T-helper 2 cell treated with Interferon-gamma antibody and Interleukin-4, amounts not matched to agents 5 μg/mL and 100 μg/mL, for 36 hours (primary cell): Measurements from ENCODE around the gene CRPPA.

ENCODE experiments used
- DNase-seq: peaks from one replicate; pipeline ENCODE4 v3.0.0; 2021; ENCODE audit warnings: low spot score
- H3K27ac Mint-ChIP-seq: one replicate; pipeline ENCODE4 v1.8.0; 2021; ENCODE audit warnings: mild to moderate bottlenecking, mixed read lengths
- H3K27me3 Mint-ChIP-seq: one replicate; pipeline ENCODE4 v1.8.0; 2021; ENCODE audit warnings: low read depth, mixed read lengths
- H3K36me3 Mint-ChIP-seq: one replicate; pipeline ENCODE4 v1.8.0; 2021; ENCODE audit warnings: low read depth, mixed read lengths
- H3K4me1 Mint-ChIP-seq: one replicate; pipeline ENCODE4 v1.8.0; 2021; ENCODE audit warnings: low read depth, mixed read lengths
- H3K4me3 Mint-ChIP-seq: one replicate; pipeline ENCODE4 v1.8.0; 2022; ENCODE audit warnings: mild to moderate bottlenecking, moderate library complexity, mixed read lengths
- H3K9me3 Mint-ChIP-seq: one replicate; pipeline ENCODE4 v1.8.0; 2021; ENCODE audit warnings: mixed read lengths

CRPPA gene

DNA sequence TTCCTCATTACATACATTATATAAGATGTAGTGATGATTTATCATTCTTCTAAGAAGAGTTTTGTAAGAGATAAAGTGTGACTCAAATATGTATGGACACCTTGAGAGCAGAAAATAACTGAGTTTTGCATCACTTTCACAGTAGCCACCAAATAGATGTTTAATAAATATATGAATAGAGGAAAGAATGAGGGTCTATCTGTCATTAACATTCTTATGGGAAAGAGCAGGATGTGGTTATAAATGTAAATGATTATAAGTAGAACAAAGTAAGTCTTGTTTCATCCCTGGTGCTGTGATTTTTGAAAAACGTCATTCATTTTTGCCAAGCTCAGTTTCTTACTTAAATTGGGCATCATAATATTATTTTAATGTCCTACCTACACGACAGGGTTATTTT, 15.0 kb upstream of the CRPPA start:
- no peaks in the 10 kb centered on the region for H3K9me3 Mint-ChIP-seq
- no peak for DNase-seq
- H3K27me3 Mint-ChIP-seq: peaks cover 12% of the 10 kb centered on the region
- H3K4me3 Mint-ChIP-seq: no peak overlapping the region
- no peak overlapping the region for H3K27ac Mint-ChIP-seq
- H3K4me1 Mint-ChIP-seq: peaks cover 4% of the 10 kb centered on the region
- H3K36me3 Mint-ChIP-seq: no peaks in the 10 kb centered on the region

DNA sequence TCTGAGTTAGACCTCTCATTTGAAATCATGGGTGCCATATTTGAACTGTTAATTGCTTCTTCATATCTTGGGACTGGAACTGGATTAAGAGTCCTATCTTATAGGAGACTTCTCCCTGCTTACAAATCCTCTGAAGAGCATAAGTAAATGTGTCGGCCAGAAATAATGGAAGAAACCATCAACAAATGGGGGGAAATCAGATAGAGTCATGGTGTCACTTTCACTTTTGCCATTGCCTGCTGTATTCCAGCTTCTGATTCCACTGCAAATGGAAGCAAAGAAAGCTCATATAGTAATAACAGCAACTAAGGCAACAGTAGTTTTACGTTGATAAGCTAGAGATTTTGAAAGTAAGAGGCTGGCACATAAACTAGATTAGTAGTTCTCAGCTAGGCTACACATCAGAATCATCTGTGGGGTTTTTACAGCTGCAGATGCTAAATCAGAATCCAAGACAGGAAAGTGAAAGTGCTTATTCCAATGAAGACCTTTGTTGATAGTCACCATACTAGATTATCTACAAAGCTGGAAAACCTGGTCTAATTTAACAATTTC, 12.3 kb upstream of the CRPPA start:
- DNase-seq: no peak
- no peaks in the 10 kb centered on the region for H3K36me3 Mint-ChIP-seq
- no peaks in the 10 kb centered on the region for H3K9me3 Mint-ChIP-seq
- H3K27ac Mint-ChIP-seq: no peak overlapping the region
- H3K27me3 Mint-ChIP-seq: peaks cover 14% of the 10 kb centered on the region
- H3K4me3 Mint-ChIP-seq: no peak overlapping the region
- peaks cover 4% of the 10 kb centered on the region for H3K4me1 Mint-ChIP-seq

GRCh38 chr7:16432425-16432731, 11.0 kb upstream of the CRPPA start:
- Mint-ChIP-seq H3K27ac (no peak overlapping the region), H3K4me3 (no peak overlapping the region), H3K36me3 (no peaks in the 10 kb centered on the region), H3K9me3 (no peaks in the 10 kb centered on the region), H3K27me3 (peaks cover 14% of the 10 kb centered on the region), H3K4me1 (peaks cover 4% of the 10 kb centered on the region)
- no peak for DNase-seq

DNA sequence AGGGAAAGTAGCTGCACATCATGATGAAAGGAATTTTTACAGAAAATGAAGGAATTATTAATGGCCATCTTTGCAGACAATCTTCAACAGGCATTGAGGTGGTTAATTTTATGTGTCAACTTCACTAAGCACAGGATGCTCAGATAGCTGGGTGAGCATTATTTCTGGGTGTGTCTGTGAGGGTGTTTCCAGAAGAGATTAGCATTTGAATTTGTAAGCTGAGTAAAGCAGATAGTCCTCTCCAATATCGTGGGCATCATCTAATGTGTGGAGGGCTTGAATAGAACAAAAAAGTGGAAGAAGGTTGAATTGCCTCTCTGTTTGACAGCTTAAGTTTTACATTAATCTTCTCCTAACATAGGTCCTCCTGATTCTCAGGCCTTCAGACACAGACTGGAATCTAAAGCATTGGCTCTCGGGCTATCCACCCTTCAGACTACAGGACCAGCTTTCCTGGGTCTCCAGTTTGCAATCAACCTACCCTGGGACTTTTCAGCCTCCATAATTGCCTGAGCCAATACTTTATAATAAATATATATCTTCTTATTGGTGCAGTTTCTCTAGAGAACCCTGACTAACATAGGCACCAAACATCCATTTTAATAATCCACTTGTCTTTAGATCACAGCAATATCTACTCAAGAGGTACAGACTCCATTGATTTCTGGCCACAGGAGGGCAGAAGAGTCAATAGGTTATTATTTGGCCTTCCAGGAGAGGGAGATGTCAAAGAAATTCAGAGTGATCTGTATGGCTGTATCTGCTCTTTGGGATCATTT, 10.5 kb upstream of the CRPPA start:
- Mint-ChIP-seq H3K4me3 (no peak overlapping the region), H3K9me3 (no peaks in the 10 kb centered on the region), H3K27ac (no peak overlapping the region), H3K4me1 (peaks cover 4% of the 10 kb centered on the region), H3K27me3 (peaks cover 14% of the 10 kb centered on the region), H3K36me3 (no peaks in the 10 kb centered on the region)
- no peak for DNase-seq

- DNase-seq: no peak
- Mint-ChIP-seq H3K4me3 (no peak overlapping the region), H3K27ac (no peak overlapping the region), H3K4me1 (peaks cover 4% of the 10 kb centered on the region), H3K36me3 (no peaks in the 10 kb centered on the region), H3K9me3 (no peaks in the 10 kb centered on the region), H3K27me3 (peaks cover 17% of the 10 kb centered on the region)
These were observed 8.8 kb upstream of the CRPPA start for GRCh38 chr7:16430133-16430532.

DNA sequence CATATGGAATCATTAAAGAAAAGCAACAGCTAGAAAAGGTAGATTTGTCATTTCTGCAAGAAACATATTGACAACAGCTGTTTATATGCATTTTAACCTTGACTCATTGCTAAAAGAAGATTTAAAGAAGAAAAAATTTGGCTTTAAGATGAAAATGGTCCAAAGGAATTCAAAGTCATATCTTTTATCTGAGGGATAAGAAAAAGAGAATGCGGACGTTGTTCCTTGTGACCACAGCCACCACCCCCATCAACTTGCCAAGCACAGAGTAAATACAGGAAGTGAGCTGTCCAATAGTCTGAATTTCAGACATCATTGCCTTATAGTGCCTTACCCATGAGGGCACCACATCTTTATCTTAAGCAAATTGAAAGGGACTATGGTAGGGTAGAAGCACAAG, 7.3 kb upstream of the CRPPA start:
- Mint-ChIP-seq H3K4me3 (no peak overlapping the region), H3K36me3 (no peaks in the 10 kb centered on the region), H3K27ac (no peak overlapping the region), H3K9me3 (no peaks in the 10 kb centered on the region), H3K27me3 (peaks cover 14% of the 10 kb centered on the region), H3K4me1 (peaks cover 3% of the 10 kb centered on the region)
- DNase-seq: no peak

DNA sequence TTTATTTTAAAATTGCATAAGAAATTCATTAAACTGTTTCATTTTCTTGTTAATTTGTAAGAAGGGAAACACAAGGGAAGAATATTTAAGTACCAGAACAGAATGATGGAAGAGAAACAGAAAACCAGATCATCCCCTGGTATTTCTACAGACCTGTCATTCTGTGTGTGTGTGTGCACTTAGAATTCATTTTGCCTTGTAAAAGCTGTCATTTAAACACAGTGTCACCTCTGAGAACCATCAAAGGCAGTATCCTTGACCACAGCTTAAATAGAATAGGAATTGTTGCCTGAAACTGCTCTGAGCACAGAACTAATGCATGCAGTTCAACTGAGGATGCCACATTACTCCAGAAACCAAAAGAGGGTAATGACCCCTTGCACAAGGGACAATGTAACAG, 6.8 kb upstream of the CRPPA start:
- Mint-ChIP-seq H3K9me3 (no peaks in the 10 kb centered on the region), H3K27me3 (peaks cover 14% of the 10 kb centered on the region), H3K4me1 (no peaks in the 10 kb centered on the region), H3K27ac (no peak overlapping the region), H3K4me3 (no peak overlapping the region), H3K36me3 (no peaks in the 10 kb centered on the region)
- DNase-seq: no peak

DNA sequence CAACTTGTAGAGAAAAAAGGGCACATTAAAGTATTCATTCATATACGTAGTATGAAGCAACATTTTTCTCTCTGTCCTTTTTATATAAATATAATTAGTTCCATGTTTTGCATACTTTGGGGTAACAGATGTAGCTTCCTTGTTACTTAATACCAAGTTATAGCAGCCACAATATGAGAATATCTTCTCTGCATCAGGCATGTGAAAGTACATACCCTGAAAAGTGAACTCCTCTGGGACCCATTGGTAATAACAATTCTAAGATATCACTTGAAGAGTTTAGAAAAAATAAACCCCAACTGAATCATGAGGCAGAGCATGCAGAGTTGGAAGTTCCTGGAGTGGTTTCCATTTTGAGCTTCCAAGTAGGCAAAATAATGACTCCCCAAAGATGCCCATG, 2.4 kb upstream of the CRPPA start:
- Mint-ChIP-seq H3K27ac (no peak overlapping the region), H3K4me3 (no peak overlapping the region), H3K4me1 (peaks cover 16% of the 10 kb centered on the region), H3K36me3 (no peaks in the 10 kb centered on the region), H3K9me3 (no peaks in the 10 kb centered on the region), H3K27me3 (peaks cover 12% of the 10 kb centered on the region)
- no peak for DNase-seq

DNA sequence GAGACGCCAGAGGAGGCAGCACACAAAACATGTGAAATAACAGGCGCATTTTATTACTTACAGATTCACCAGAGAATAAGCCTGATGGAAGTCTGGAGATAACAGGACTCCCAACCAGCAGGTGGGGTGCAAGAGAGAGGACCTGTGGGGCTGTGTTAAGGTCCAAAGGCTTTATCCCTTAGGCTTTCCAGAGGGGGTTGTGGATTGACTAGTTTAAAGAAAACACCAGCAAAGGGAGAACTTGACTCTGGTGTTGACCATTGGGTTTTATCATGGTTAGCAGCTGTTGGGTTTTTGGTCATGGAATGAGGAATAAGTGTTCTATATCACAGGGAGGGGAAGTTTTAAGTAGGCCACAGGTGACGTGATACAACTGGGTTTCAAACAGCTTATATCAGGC, 1.6 kb upstream of the CRPPA start:
- H3K36me3 Mint-ChIP-seq: peaks cover 3% of the 10 kb centered on the region
- H3K27ac Mint-ChIP-seq: no peak overlapping the region
- peaks cover 16% of the 10 kb centered on the region for H3K4me1 Mint-ChIP-seq
- peaks cover 6% of the 10 kb centered on the region for H3K27me3 Mint-ChIP-seq
- H3K4me3 Mint-ChIP-seq: no peak overlapping the region
- peaks cover 7% of the 10 kb centered on the region for H3K9me3 Mint-ChIP-seq
- no peak for DNase-seq

- Mint-ChIP-seq H3K4me1 (peaks cover 22% of the 10 kb centered on the region), H3K27ac (peak overlapping the region; percentile 18), H3K9me3 (peaks cover 7% of the 10 kb centered on the region), H3K4me3 (peak overlapping the region; percentile 51), H3K36me3 (peaks cover 3% of the 10 kb centered on the region), H3K27me3 (peaks cover 6% of the 10 kb centered on the region)
- DNase-seq: no peak
These were observed 731 bp upstream of the CRPPA start for GRCh38 chr7:16422103-16422435.

DNA sequence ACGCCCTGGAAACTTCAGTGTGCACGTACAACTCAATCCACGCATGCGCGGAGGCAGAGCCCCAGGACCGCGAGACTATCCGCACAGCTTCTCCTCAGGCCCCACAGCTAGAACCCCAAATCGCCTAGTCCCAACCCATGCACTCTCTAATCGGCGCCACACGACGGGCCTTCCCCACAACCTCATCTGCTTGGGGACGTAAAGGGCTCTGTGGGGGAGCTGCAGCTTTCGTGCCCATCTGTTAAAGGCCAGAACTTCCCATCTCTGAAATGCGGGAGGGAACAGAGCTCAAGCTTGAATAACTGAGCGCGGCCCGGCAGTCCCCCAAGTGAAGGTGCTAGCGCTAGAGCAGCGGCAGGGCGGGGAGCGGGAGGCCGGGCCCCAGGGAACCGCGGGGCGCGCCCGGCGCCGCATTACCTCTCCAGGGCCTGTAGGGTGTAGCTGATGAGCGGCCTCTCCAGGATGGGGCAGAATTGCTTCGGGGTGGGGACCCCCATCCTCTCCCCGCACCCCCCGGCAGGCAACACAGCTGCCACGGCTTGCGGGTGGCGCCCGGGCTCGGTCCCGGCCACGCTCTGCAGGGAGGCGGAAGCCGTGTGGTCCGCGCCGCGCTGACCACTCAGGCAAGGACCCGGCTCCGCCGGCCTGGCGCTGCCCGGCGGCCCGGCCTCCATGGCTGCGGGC, 547 bp downstream of the CRPPA start:
- Mint-ChIP-seq H3K27me3 (peaks cover 2% of the 10 kb centered on the region), H3K27ac (peak overlapping the region; percentile 93)

DNA sequence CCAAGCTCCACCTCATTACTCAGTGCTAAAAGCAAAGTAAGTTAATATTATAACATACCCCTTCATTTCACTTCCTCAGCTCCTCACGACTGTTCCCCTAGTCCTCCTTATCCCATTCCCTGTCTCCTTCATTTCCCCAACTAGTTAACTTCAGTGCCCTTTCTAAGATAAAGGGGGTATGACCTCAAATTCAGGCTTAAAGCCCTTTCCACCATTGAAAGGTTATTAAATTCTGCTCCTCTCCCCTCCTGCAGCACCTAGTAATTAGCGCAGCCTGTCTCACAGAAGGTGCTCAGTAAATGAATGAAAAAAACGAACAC, 1.0 kb downstream of the CRPPA start:
- Mint-ChIP-seq H3K36me3 (peaks cover 3% of the 10 kb centered on the region), H3K27ac (peak overlapping the region; percentile 93), H3K4me3 (peak overlapping the region; percentile 87), H3K27me3 (no peaks in the 10 kb centered on the region), H3K4me1 (peaks cover 27% of the 10 kb centered on the region), H3K9me3 (peaks cover 7% of the 10 kb centered on the region)
- DNase-seq: no peak

More for the DNA sequence above, 547 bp downstream of the CRPPA start:
- peaks cover 7% of the 10 kb centered on the region for H3K9me3 Mint-ChIP-seq
- DNase-seq: peak; percentile 86
- peaks cover 27% of the 10 kb centered on the region for H3K4me1 Mint-ChIP-seq
- H3K4me3 Mint-ChIP-seq: peak overlapping the region; percentile 87
- H3K36me3 Mint-ChIP-seq: peaks cover 3% of the 10 kb centered on the region

- Mint-ChIP-seq H3K36me3 (peaks cover 3% of the 10 kb centered on the region), H3K9me3 (peaks cover 7% of the 10 kb centered on the region), H3K27ac (peak overlapping the region; percentile 93), H3K4me3 (peak overlapping the region; percentile 87), H3K4me1 (peaks cover 27% of the 10 kb centered on the region), H3K27me3 (no peaks in the 10 kb centered on the region)
- no peak for DNase-seq
These were observed 1.5 kb downstream of the CRPPA start for GRCh38 chr7:16419859-16420258.

DNA sequence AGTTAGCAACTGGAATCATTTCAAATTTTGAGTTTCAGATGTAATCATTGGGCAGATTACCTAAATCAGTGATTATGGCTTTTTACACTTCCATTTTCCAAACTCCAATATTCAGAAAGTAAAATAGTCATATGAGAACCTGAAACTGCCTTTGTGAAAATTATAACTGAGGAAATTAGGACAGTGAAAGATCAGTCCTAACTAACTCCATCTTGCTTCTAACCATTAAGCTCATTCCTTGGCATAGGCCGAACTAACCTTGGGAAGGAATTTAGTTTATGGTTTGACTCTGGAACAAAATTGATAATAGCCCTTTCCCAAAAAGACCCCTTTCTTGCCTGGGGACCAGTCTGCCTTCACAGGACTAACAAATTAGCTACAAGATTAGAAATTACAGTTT, 2.2 kb downstream of the CRPPA start:
- no peak for DNase-seq
- Mint-ChIP-seq H3K36me3 (peaks cover 3% of the 10 kb centered on the region), H3K4me1 (peaks cover 27% of the 10 kb centered on the region), H3K4me3 (peak overlapping the region; percentile 54), H3K9me3 (peaks cover 7% of the 10 kb centered on the region), H3K27ac (no peak overlapping the region), H3K27me3 (no peaks in the 10 kb centered on the region)
